ENCODE results near the gene HTR6.

GRCh38 chr1:19728413-19729145, 63.9 kb downstream of the HTR6 start:
- no peak for TF ChIP-seq EZH2 (IDR thresholded peaks at IDR 0.05; ENCODE audit: insufficient read depth, poor library complexity, severe bottlenecking)
- no peak for TF ChIP-seq EZH2phosphoT487 (IDR thresholded peaks at IDR 0.05; ENCODE audit: insufficient read depth, low read depth)
